HepG2 (cell line): ENCODE measurements around the gene IWS1. TPM values are rescaled to one million over a fixed set of nuclear protein-coding genes. Genes with fewer than 3 reads are reported as not detected.
"Not testable (repeated sequence)": the region's sequence is repeated elsewhere in the genome, so short reads cannot be mapped to it uniquely, and the experiment has no call there.

ENCODE experiments used
- ATAC-seq: fragments of 200-7000 bp; cut with Tn5 transposase; 3 replicates; pipeline ENCODE4 v1.9.1; 2020; ENCODE audit warnings: mild to moderate bottlenecking, moderate library complexity
- BruUV-seq: library from RNA; stranded (reverse); fragments of 400-500 nt; replicated peaks from 2 replicates; lab custom pipeline; 2021; lab: Mats Ljungman, UMichigan
- CTCF ChIA-PET: fragments of 300-600 bp; formaldehyde crosslinking; extraction: SDS; loops from one replicate; lab custom pipeline; 2021; ENCODE audit warnings: low total read pairs, inconsistent platforms, low intra/inter-chr PET ratio; lab: Yijun Ruan, JAX
- POLR2A ChIA-PET: fragments of 350-600 bp; sonication (Branson Sonifier 250); formaldehyde crosslinking; loops from one replicate; lab custom pipeline; 2020; ENCODE audit warnings: antibody characterized with exemption, inconsistent platforms; lab: Yijun Ruan, JAX
- DNase-seq: peaks from one replicate; pipeline ENCODE4 v3.0.0-alpha.2; 2015; ENCODE audit warnings: low spot score
- FAIRE-seq: peaks from 3 replicates; lab custom pipeline; 2011; peaks lifted over from hg19 to GRCh38; lab: Jason Lieb, UNC
- H2AFZ ChIP-seq: one replicate; pipeline ENCODE4 v1.6.1; 2011; ENCODE audit warnings: low read length, inconsistent platforms
- H3K27ac ChIP-seq: fragments of 300-600 bp; 3 replicates; pipeline ENCODE4 v1.8.0; 2011; ENCODE audit warnings: mixed run types, mild to moderate bottlenecking, mixed read lengths, low read length, inconsistent platforms; ENCODE audit not compliant: insufficient read depth; ENCODE audit errors: extremely low read length
- H3K27me3 ChIP-seq, 2 experiments: fragments of 200-600 bp in 1 of 2; 2 replicates in 1 of 2; 3 replicates in 1 of 2; pipeline versions ENCODE4 v1.6.0 to v1.8.0; 2011; ENCODE audit warnings: low read length in 2 of 2, mild to moderate bottlenecking in 2 of 2, moderate library complexity in 2 of 2, inconsistent platforms in 1 of 2; ENCODE audit not compliant: insufficient read depth in 2 of 2, control insufficient read depth in 1 of 2
- H3K36me3 ChIP-seq, 2 experiments: fragments of 200-600 bp in 1 of 2; replicated peaks in 1 of 2; 2 replicates in 1 of 2; 3 replicates in 1 of 2; pipeline versions ENCODE4 v1.5.1 to v1.8.0; 2011; ENCODE audit warnings: low read length in 2 of 2, inconsistent platforms in 1 of 2; ENCODE audit not compliant: insufficient read depth in 2 of 2, control insufficient read depth in 1 of 2
- H3K4me1 ChIP-seq: 2 replicates; pipeline ENCODE4 v1.5.1; 2012; ENCODE audit warnings: low read length, inconsistent platforms; ENCODE audit not compliant: insufficient read depth
- H3K4me2 ChIP-seq: 2 replicates; pipeline ENCODE4 v1.6.0; 2011; ENCODE audit warnings: low read depth, low read length, inconsistent platforms
- H3K4me3 ChIP-seq, 3 experiments: fragments of 200-600 bp in 1 of 3; sonication (generic), shearing (Covaris generic) in 1 of 3; replicated peaks in 1 of 3; 2 replicates each; pipeline ENCODE4 v1.5.1; 2011 to 2016; ENCODE audit warnings: low read length in 3 of 3, inconsistent platforms in 2 of 3, low read depth in 2 of 3, mild to moderate bottlenecking in 2 of 3, control low read depth in 1 of 3, mixed read lengths in 1 of 3; ENCODE audit not compliant: insufficient read depth in 1 of 3
- H3K79me2 ChIP-seq: one replicate; pipeline ENCODE4 v1.6.1; 2011; ENCODE audit warnings: low read length, inconsistent platforms; ENCODE audit not compliant: insufficient read depth
- H3K9ac ChIP-seq: 2 replicates; pipeline ENCODE4 v1.6.0; 2011; ENCODE audit warnings: mild to moderate bottlenecking, low read depth, low read length, inconsistent platforms; ENCODE audit not compliant: insufficient read depth
- H3K9me3 ChIP-seq: 2 replicates; pipeline ENCODE4 v1.5.1; 2012; ENCODE audit warnings: mild to moderate bottlenecking, low read length
- H4K20me1 ChIP-seq: 2 replicates; pipeline ENCODE4 v1.6.0; 2011; ENCODE audit warnings: inconsistent platforms, mild to moderate bottlenecking, low read length, moderate library complexity; ENCODE audit not compliant: insufficient read depth
- CBX5 ChIP-seq: sonication (generic); formaldehyde crosslinking; IDR thresholded peaks from 2 replicates; pipeline ENCODE4 v1.4.0; 2020; ENCODE audit warnings: missing genetic modification reagents, borderline replicate concordance
- DMAP1 ChIP-seq: IDR thresholded peaks from 2 replicates; pipeline ENCODE4 v1.6.1; 2016
- MNT ChIP-seq: fragments of 450-650 bp; IDR thresholded peaks from 2 replicates; pipeline ENCODE4 v1.6.1; 2016
- ZNF121 ChIP-seq: sonication (generic); formaldehyde crosslinking; IDR thresholded peaks from 2 replicates; pipeline ENCODE4 v1.5.0; 2020; ENCODE audit warnings: mild to moderate bottlenecking, missing genetic modification reagents
- ZSCAN30 ChIP-seq: sonication (generic); formaldehyde crosslinking; IDR thresholded peaks from 2 replicates; pipeline ENCODE4 v1.5.0; 2020; ENCODE audit warnings: mild to moderate bottlenecking, missing genetic modification reagents
- WGBS: methylation state at CpG from one replicate; pipeline ENCODE4 v1.1.6; 2017; ENCODE audit warnings: low lambda C conversion rate; 5-methylcytosine and 5-hydroxymethylcytosine counted together
- in situ Hi-C: cut with HindIII; loops from 2 replicates; pipeline ENCODE4 v1.10.0; 2017; ENCODE audit warnings: low pct_unique_long_range_greater_than_20kb; ENCODE audit not compliant: extremely low pct_ligation_motif_present
- intact Hi-C: fragments of 100-400 bp; cut with micrococcal nuclease; formaldehyde crosslinking; loops from one replicate; pipeline ENCODE4 v1.10.0; 2022; ENCODE audit not compliant: unreplicated experiment
- polyA plus RNA-seq, 8 experiments: library from polyadenylated mRNA; depleted of rRNA in 3 of 8; stranded (reverse) in 7 of 8; unstranded in 1 of 8; fragments of >200 nt; fragmentation: Illumina TruSeq in 4 of 8; extraction: Trizol in 4 of 8; gene quantifications; 2 replicates each; pipeline versions ENCODE4 v1.2.1 to v1.2.3, GENCODE V29; 2011 to 2016; ENCODE audit warnings: low read depth in 4 of 8, missing spikeins in 1 of 8, mixed read lengths in 1 of 8; ENCODE audit not compliant: insufficient read depth in 1 of 8
- total RNA-seq, 5 experiments: library from RNA; depleted of rRNA; stranded (reverse); fragments of >200 nt; fragmentation: Illumina TruSeq; extraction: Trizol; gene quantifications; 2 replicates each; pipeline ENCODE4 v1.2.3, GENCODE V29; 2016; ENCODE audit warnings: low read depth in 1 of 5

The IWS1 gene
- total and polyA plus RNA-seq, 2 of the 13 experiments (the other 11 are each of a cell fraction or from before 2014, with no cell fraction given) = 28.9 to 62.3 TPM

- TF ChIP-seq ZNF121 (CRISPR knock-in tag) = peak; percentile 86; the same call in 1 of the 2 replicates
- TF ChIP-seq, all 625 proteins: peak for 1; not testable (repeated sequence) for 624
- H3K9ac ChIP-seq, H3K27ac ChIP-seq, H3K9me3 ChIP-seq, H4K20me1 ChIP-seq, ATAC-seq, CTCF ChIA-PET, DNase-seq, H3K4me3 ChIP-seq, in situ Hi-C loops, H3K27me3 ChIP-seq, POLR2A ChIA-PET, H2AFZ ChIP-seq, FAIRE-seq, intact Hi-C loops: not testable (repeated sequence)
- peaks cover 3 to 44% of the 10 kb centered on the region in 2 experiments for H3K36me3 ChIP-seq
- TSS peak; percentile 19 for BruUV-seq
- H3K79me2 ChIP-seq = peaks cover 58% of the 10 kb centered on the region
- whole genome bisulfite sequencing = 92% methylated on average over 7 of the region's 7 CpGs
- H3K4me1 ChIP-seq = peaks cover 36% of the 10 kb centered on the region
- peak overlapping the region; percentile 96 for H3K4me2 ChIP-seq
These were observed 2.0 kb downstream of the IWS1 start for GRCh38 chr2:127524198-127524834.

- CTCF ChIA-PET = no interaction called here
- Histone ChIP-seq H3K4me2 (0 out of 2 replicates have a peak overlapping the region, but pooled peaks have one; percentile 26), H3K27me3 (no peaks in the 10 kb centered on the region; a peak in 1 of 5 replicates), H3K79me2 (peaks cover 67% of the 10 kb centered on the region), H3K27ac (no peak overlapping the region), H3K9me3 (no peaks in the 10 kb centered on the region), H2AFZ (no peak overlapping the region), H3K4me3 (no peak overlapping the region), H3K36me3 (peaks cover 3 to 50% of the 10 kb centered on the region in 2 experiments), H4K20me1 (no peaks in the 10 kb centered on the region), H3K4me1 (peaks cover 31% of the 10 kb centered on the region), H3K9ac (no peak overlapping the region)
- ATAC-seq (no peak), FAIRE-seq (no peak), DNase-seq (no peak)
- POLR2A ChIA-PET = no interaction called here
- no TSS peak for BruUV-seq
- WGBS = 90% methylated on average over 8 of the region's 8 CpGs
- no peak for TF ChIP-seq MNT
- no peak for TF ChIP-seq CBX5 (CRISPR knock-in tag)
- TF ChIP-seq DMAP1 = no peak
- no peak for TF ChIP-seq ZSCAN30 (CRISPR knock-in tag)
- in situ Hi-C loops (no loop called here), intact Hi-C loops (no loop called here)
These were observed 2.9 kb downstream of the IWS1 start for GRCh38 chr2:127523269-127523939.
